OCI-LY7 (cell line): ENCODE results near the gene SAMD13.
"Not testable (repeated sequence)": the region's sequence is repeated elsewhere in the genome, so short reads cannot be mapped to it uniquely, and the experiment has no call there.

ENCODE experiments used
- EZH2phosphoT487 ChIP-seq: fragments of 200-600 bp; sonication (generic); IDR thresholded peaks from 2 replicates; pipeline ENCODE4 v1.6.1; 2018; ENCODE audit warnings: low read depth, borderline replicate concordance, mild to moderate bottlenecking, mixed run types, antibody characterized with exemption, low read length, moderate library complexity, mixed read lengths
- TF ChIP-seq, protein P1 (sequence below): fragments of 200-600 bp; sonication (generic); conservative IDR thresholded peaks from 2 replicates; pipeline ENCODE4 v1.5.1; 2014; ENCODE audit warnings: mild to moderate bottlenecking, antibody characterized with exemption, low read length, moderate library complexity, mixed read lengths

DNA sequence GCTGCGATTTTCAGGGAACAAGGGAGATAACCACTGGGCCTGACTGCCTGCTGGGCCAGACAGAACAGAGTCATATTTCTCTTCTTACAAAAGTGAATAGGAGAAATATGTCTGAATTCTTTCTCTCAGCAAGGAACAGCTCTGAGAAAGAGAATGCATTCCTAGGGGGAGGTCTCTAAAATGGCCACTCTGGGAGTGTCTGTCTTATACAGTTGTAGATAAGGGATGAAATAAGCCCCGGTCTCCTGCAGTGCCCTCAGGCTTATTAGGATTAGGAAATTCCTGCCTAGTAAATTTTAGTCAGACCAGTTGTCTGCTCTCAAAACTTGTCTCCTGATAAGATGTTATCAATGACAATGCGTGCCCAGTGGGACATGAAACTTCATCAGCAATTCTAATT lies 14.1 kb upstream of the SAMD13 start:
- TF ChIP-seq, protein P1, sequence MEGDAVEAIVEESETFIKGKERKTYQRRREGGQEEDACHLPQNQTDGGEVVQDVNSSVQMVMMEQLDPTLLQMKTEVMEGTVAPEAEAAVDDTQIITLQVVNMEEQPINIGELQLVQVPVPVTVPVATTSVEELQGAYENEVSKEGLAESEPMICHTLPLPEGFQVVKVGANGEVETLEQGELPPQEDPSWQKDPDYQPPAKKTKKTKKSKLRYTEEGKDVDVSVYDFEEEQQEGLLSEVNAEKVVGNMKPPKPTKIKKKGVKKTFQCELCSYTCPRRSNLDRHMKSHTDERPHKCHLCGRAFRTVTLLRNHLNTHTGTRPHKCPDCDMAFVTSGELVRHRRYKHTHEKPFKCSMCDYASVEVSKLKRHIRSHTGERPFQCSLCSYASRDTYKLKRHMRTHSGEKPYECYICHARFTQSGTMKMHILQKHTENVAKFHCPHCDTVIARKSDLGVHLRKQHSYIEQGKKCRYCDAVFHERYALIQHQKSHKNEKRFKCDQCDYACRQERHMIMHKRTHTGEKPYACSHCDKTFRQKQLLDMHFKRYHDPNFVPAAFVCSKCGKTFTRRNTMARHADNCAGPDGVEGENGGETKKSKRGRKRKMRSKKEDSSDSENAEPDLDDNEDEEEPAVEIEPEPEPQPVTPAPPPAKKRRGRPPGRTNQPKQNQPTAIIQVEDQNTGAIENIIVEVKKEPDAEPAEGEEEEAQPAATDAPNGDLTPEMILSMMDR, result not testable (repeated sequence)
- not testable (repeated sequence) for TF ChIP-seq EZH2phosphoT487
